Measurements from ENCODE around the gene STAM. TPM values are rescaled to one million over a fixed set of nuclear protein-coding genes. Genes with fewer than 3 reads are reported as not detected.

The STAM gene
- total and polyA plus RNA-seq, 9 of the 15 experiments (the other 6 are each of a cell fraction or from before 2014, with no cell fraction given): 13.8 to 33.5 (median 26.4) TPM

DNA sequence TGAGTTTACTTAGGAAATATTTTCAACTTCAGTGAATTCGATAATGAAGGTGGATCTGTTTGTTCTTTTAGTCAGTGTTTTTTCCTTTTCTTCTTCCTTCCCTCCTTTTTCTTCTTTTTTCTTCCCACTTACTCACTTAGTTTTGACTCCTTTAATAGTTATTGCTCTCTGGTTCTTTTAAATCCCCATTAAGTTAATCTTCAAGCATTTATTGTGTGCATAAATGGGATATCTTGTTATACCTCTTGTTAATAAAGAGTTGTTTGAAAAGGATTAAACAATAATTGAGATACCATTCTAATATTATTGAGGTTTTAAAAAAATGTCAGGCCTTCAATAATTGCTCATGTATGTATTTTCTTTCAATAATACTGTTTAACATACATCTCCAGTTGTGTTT lies 19.5 kb downstream of the STAM start:
- in situ Hi-C loops (cut with MboI) (no loop called here), intact Hi-C loops (cut with micrococcal nuclease) (loop anchor here (2.0 kb wide), 1 partner anchor 19 kb away; the partner anchor contains the start of gene STAM)
- ChIA-PET POLR2A (interaction anchor here (0.8 to 1.8 kb wide), 3 partner anchors 10 to 46 kb away, joined by 3 to 8 read pairs (median 4); no protein-coding TSS in a partner anchor), CTCF (ENCODE audit: low intra/inter-chr PET ratio) (no interaction called here)
- no peak overlapping the region for H2AFZ ChIP-seq (ENCODE audit: low read depth, low read length)
- peaks cover 20% of the 10 kb centered on the region for H3K36me3 ChIP-seq (ENCODE audit: control insufficient read depth, insufficient read depth, low read length)
- no peak overlapping the region; the same call in 1 of the 2 replicates for H3K4me2 ChIP-seq (ENCODE audit: insufficient read depth, low read length)
- no peak for FAIRE-seq
- H4K20me1 ChIP-seq (replicated peaks; ENCODE audit: control insufficient read depth, insufficient read depth, low read length): no peaks in the 10 kb centered on the region; the same call in 1 of the 2 replicates
- H3K9ac ChIP-seq (ENCODE audit: insufficient read depth in 1 of 2, low read depth in 2 of 2, low read length in 2 of 2): peak overlapping the region in 1 of 2 experiments; percentile 68; a peak in 2 of 4 replicates
- no peak for ATAC-seq
- H3K27ac ChIP-seq (ENCODE audit: extremely low read depth, low read depth, low read length): peak overlapping the region; percentile 63; the same call in 2 of the 3 replicates
- no TSS peak for BruUV-seq (replicated peaks)
- H3K27me3 ChIP-seq (ENCODE audit: control insufficient read depth in 2 of 2, insufficient read depth in 2 of 2, low read length in 2 of 2): no peaks in the 10 kb centered on the region
- no peak overlapping the region for H3K4me3 ChIP-seq
- no peaks in the 10 kb centered on the region for H3K9me3 ChIP-seq (replicated peaks; ENCODE audit: control insufficient read depth, insufficient read depth, low read depth, low read length)
- H3K79me2 ChIP-seq (ENCODE audit: control insufficient read depth, insufficient read depth, low read length): peaks cover 89% of the 10 kb centered on the region
- DNase-seq (ENCODE audit: extremely low read depth in 1 of 4, low spot score in 3 of 4): no peak
- peaks cover 8 to 49% of the 10 kb centered on the region in 2 experiments for H3K4me1 ChIP-seq (replicated peaks in 1 of 2; ENCODE audit: control insufficient read depth in 2 of 2, insufficient read depth in 2 of 2, low read length in 2 of 2)
- H3K9me1 ChIP-seq (ENCODE audit: control insufficient read depth, insufficient read depth, low read length): no peaks in the 10 kb centered on the region
- 0% methylated on average over 1 of the region's 1 CpG for WGBS (ENCODE audit: insufficient coverage, low coverage, missing lambda C conversion rate)
- TF ChIP-seq NFXL1 (CRISPR knock-in tag; IDR thresholded peaks at IDR 0.05): no peak
- 0 out of 2 replicates have a peak, but pooled peaks have one; percentile 1 for TF ChIP-seq FOXJ2 (tag; IDR thresholded peaks at IDR 0.05)
- TF ChIP-seq THRAP3 (IDR thresholded peaks at IDR 0.05; ENCODE audit: borderline replicate concordance): 0 out of 2 replicates have a peak, but pooled peaks have one; percentile 41
- no peak for TF ChIP-seq KAT2B (IDR thresholded peaks at IDR 0.05; ENCODE audit: low read depth, low read length)
- TF ChIP-seq NBN (IDR thresholded peaks at IDR 0.05; ENCODE audit: low read depth): 0 out of 2 replicates have a peak, but pooled peaks have one; percentile 13
- TF ChIP-seq ZNF24 (IDR thresholded peaks at IDR 0.05): no peak
- TF ChIP-seq SIN3B (IDR thresholded peaks at IDR 0.05; ENCODE audit: low read depth): 0 out of 2 replicates have a peak, but pooled peaks have one; percentile 13
- TF ChIP-seq RBM17 (IDR thresholded peaks at IDR 0.05; ENCODE audit: borderline replicate concordance, low read depth, low read length): no peak
- TF ChIP-seq, protein P1, sequence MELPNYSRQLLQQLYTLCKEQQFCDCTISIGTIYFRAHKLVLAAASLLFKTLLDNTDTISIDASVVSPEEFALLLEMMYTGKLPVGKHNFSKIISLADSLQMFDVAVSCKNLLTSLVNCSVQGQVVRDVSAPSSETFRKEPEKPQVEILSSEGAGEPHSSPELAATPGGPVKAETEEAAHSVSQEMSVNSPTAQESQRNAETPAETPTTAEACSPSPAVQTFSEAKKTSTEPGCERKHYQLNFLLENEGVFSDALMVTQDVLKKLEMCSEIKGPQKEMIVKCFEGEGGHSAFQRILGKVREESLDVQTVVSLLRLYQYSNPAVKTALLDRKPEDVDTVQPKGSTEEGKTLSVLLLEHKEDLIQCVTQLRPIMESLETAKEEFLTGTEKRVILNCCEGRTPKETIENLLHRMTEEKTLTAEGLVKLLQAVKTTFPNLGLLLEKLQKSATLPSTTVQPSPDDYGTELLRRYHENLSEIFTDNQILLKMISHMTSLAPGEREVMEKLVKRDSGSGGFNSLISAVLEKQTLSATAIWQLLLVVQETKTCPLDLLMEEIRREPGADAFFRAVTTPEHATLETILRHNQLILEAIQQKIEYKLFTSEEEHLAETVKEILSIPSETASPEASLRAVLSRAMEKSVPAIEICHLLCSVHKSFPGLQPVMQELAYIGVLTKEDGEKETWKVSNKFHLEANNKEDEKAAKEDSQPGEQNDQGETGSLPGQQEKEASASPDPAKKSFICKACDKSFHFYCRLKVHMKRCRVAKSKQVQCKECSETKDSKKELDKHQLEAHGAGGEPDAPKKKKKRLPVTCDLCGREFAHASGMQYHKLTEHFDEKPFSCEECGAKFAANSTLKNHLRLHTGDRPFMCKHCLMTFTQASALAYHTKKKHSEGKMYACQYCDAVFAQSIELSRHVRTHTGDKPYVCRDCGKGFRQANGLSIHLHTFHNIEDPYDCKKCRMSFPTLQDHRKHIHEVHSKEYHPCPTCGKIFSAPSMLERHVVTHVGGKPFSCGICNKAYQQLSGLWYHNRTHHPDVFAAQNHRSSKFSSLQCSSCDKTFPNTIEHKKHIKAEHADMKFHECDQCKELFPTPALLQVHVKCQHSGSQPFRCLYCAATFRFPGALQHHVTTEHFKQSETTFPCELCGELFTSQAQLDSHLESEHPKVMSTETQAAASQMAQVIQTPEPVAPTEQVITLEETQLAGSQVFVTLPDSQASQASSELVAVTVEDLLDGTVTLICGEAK (IDR thresholded peaks at IDR 0.05): peak; percentile 81
- TF ChIP-seq, protein P1 (CRISPR knock-in tag; IDR thresholded peaks at IDR 0.05): no peak
- TF ChIP-seq, protein P2, sequence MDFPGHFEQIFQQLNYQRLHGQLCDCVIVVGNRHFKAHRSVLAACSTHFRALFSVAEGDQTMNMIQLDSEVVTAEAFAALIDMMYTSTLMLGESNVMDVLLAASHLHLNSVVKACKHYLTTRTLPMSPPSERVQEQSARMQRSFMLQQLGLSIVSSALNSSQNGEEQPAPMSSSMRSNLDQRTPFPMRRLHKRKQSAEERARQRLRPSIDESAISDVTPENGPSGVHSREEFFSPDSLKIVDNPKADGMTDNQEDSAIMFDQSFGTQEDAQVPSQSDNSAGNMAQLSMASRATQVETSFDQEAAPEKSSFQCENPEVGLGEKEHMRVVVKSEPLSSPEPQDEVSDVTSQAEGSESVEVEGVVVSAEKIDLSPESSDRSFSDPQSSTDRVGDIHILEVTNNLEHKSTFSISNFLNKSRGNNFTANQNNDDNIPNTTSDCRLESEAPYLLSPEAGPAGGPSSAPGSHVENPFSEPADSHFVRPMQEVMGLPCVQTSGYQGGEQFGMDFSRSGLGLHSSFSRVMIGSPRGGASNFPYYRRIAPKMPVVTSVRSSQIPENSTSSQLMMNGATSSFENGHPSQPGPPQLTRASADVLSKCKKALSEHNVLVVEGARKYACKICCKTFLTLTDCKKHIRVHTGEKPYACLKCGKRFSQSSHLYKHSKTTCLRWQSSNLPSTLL (IDR thresholded peaks at IDR 0.05): 0 out of 2 replicates have a peak, but pooled peaks have one; percentile 7
- peak; percentile 79; the same call in 1 of the 2 replicates for TF ChIP-seq SMARCA5 (IDR thresholded peaks at IDR 0.05)
- peak; percentile 50 for TF ChIP-seq DACH1 (IDR thresholded peaks at IDR 0.05; ENCODE audit: partially characterized antibody)
